Measurements from ENCODE around the gene TNS3. TPM values are rescaled to one million over a fixed set of nuclear protein-coding genes. Genes with fewer than 3 reads are reported as not detected.

The TNS3 gene
- total and polyA plus RNA-seq, 4 experiments from 2014 or later: 0.11 to 3.2 (median 1.3) TPM; not detected in 1

GRCh38 chr7:47556511-47557180 is 25.3 kb downstream of the TNS3 start:
- Mint-ChIP-seq H3K36me3 (no peaks in the 10 kb centered on the region), H3K4me1 (no peaks in the 10 kb centered on the region), H3K4me3 (no peak overlapping the region), H3K9me3 (peaks cover 0 to 8% (median 0%) of the 10 kb centered on the region in 8 donors), H3K27ac (no peak overlapping the region), H3K27me3 (no peaks in the 10 kb centered on the region)
- no peaks in the 10 kb centered on the region for H3K27me3 ChIP-seq (ENCODE audit: insufficient read depth, low read length)
- H3K4me3 ChIP-seq (ENCODE audit: low read length in 2 of 2): no peak overlapping the region
- H3K36me3 ChIP-seq (ENCODE audit: insufficient read depth, low read length): no peaks in the 10 kb centered on the region
- intact Hi-C loops (cut with micrococcal nuclease): no loop called here
- POLR2A ChIA-PET (ENCODE audit: partially characterized antibody): no interaction called here
- H3K4me1 ChIP-seq (ENCODE audit: insufficient read depth, low read length): no peaks in the 10 kb centered on the region
- no peak for DNase-seq
- no peaks in the 10 kb centered on the region for H3K9me3 ChIP-seq (ENCODE audit: control insufficient read depth in 1 of 2, low read length in 2 of 2)
- H3K27ac ChIP-seq (ENCODE audit: low read depth, low read length): no peak overlapping the region
- CTCF ChIA-PET (ENCODE audit: partially characterized antibody): no interaction called here

- Mint-ChIP-seq H3K4me1 (no peaks in the 10 kb centered on the region), H3K36me3 (no peaks in the 10 kb centered on the region), H3K27me3 (no peaks in the 10 kb centered on the region), H3K4me3 (no peak overlapping the region), H3K27ac (no peak overlapping the region), H3K9me3 (peaks cover 0 to 8% (median 0%) of the 10 kb centered on the region in 8 donors)
- no peak for DNase-seq
- no peaks in the 10 kb centered on the region for H3K9me3 ChIP-seq (ENCODE audit: control insufficient read depth in 1 of 2, low read length in 2 of 2)
- no peaks in the 10 kb centered on the region for H3K27me3 ChIP-seq (ENCODE audit: insufficient read depth, low read length)
- H3K36me3 ChIP-seq (ENCODE audit: insufficient read depth, low read length): no peaks in the 10 kb centered on the region
- POLR2A ChIA-PET (ENCODE audit: partially characterized antibody): no interaction called here
- CTCF ChIA-PET (ENCODE audit: partially characterized antibody): no interaction called here
- no peaks in the 10 kb centered on the region for H3K4me1 ChIP-seq (ENCODE audit: insufficient read depth, low read length)
- no peak overlapping the region for H3K27ac ChIP-seq (ENCODE audit: low read depth, low read length)
- no peak overlapping the region for H3K4me3 ChIP-seq (ENCODE audit: low read length in 2 of 2)
- intact Hi-C loops (cut with micrococcal nuclease): no loop called here
Measured at GRCh38 chr7:47553309-47553708, 28.6 kb downstream of the TNS3 start.

GRCh38 chr7:47552621-47553020 is 29.3 kb downstream of the TNS3 start:
- intact Hi-C loops (cut with micrococcal nuclease): no loop called here
- H3K9me3 ChIP-seq (ENCODE audit: control insufficient read depth in 1 of 2, low read length in 2 of 2): no peaks in the 10 kb centered on the region
- H3K27me3 Mint-ChIP-seq: no peaks in the 10 kb centered on the region
- no peaks in the 10 kb centered on the region for H3K36me3 ChIP-seq (ENCODE audit: insufficient read depth, low read length)
- ChIA-PET POLR2A (ENCODE audit: partially characterized antibody) (no interaction called here), CTCF (ENCODE audit: partially characterized antibody) (no interaction called here)
- H3K36me3 Mint-ChIP-seq: no peaks in the 10 kb centered on the region
- no peak overlapping the region for H3K4me3 Mint-ChIP-seq
- DNase-seq: no peak
- H3K4me3 ChIP-seq (ENCODE audit: low read length in 2 of 2): no peak overlapping the region
- H3K27ac ChIP-seq (ENCODE audit: low read depth, low read length): no peak overlapping the region
- H3K4me1 Mint-ChIP-seq: no peaks in the 10 kb centered on the region
- peaks cover 0 to 8% (median 0%) of the 10 kb centered on the region in 8 donors for H3K9me3 Mint-ChIP-seq
- no peak overlapping the region for H3K27ac Mint-ChIP-seq
- H3K27me3 ChIP-seq (ENCODE audit: insufficient read depth, low read length): no peaks in the 10 kb centered on the region
- no peaks in the 10 kb centered on the region for H3K4me1 ChIP-seq (ENCODE audit: insufficient read depth, low read length)

GRCh38 chr7:47551668-47552440 is 30.1 kb downstream of the TNS3 start:
- no peaks in the 10 kb centered on the region for H3K9me3 ChIP-seq (ENCODE audit: control insufficient read depth in 1 of 2, low read length in 2 of 2)
- H3K36me3 ChIP-seq (ENCODE audit: insufficient read depth, low read length): no peaks in the 10 kb centered on the region
- POLR2A ChIA-PET (ENCODE audit: partially characterized antibody): no interaction called here
- no peak for DNase-seq
- intact Hi-C loops (cut with micrococcal nuclease): no loop called here
- Mint-ChIP-seq H3K4me1 (no peaks in the 10 kb centered on the region), H3K9me3 (peaks cover 0 to 8% (median 0%) of the 10 kb centered on the region in 8 donors), H3K27me3 (no peaks in the 10 kb centered on the region), H3K36me3 (no peaks in the 10 kb centered on the region), H3K27ac (no peak overlapping the region), H3K4me3 (no peak overlapping the region)
- no peaks in the 10 kb centered on the region for H3K27me3 ChIP-seq (ENCODE audit: insufficient read depth, low read length)
- H3K4me3 ChIP-seq (ENCODE audit: low read length in 2 of 2): no peak overlapping the region
- H3K27ac ChIP-seq (ENCODE audit: low read depth, low read length): no peak overlapping the region
- no peaks in the 10 kb centered on the region for H3K4me1 ChIP-seq (ENCODE audit: insufficient read depth, low read length)
- CTCF ChIA-PET (ENCODE audit: partially characterized antibody): no interaction called here

GRCh38 chr7:47550788-47551470 is 31.0 kb downstream of the TNS3 start:
- no peak for DNase-seq
- Histone ChIP-seq H3K27me3 (ENCODE audit: insufficient read depth, low read length) (no peaks in the 10 kb centered on the region), H3K36me3 (ENCODE audit: insufficient read depth, low read length) (no peaks in the 10 kb centered on the region), H3K4me3 (ENCODE audit: low read length in 2 of 2) (no peak overlapping the region), H3K27ac (ENCODE audit: low read depth, low read length) (no peak overlapping the region), H3K4me1 (ENCODE audit: insufficient read depth, low read length) (no peaks in the 10 kb centered on the region), H3K9me3 (ENCODE audit: control insufficient read depth in 1 of 2, low read length in 2 of 2) (no peaks in the 10 kb centered on the region)
- Mint-ChIP-seq H3K36me3 (no peaks in the 10 kb centered on the region), H3K4me1 (no peaks in the 10 kb centered on the region), H3K27ac (peak overlapping the region in 1 of 7 donors; percentile 37), H3K9me3 (peaks cover 0 to 6% (median 0%) of the 10 kb centered on the region in 8 donors), H3K27me3 (no peaks in the 10 kb centered on the region), H3K4me3 (no peak overlapping the region)
- intact Hi-C loops (cut with micrococcal nuclease): no loop called here
- CTCF ChIA-PET (ENCODE audit: partially characterized antibody): no interaction called here
- POLR2A ChIA-PET (ENCODE audit: partially characterized antibody): no interaction called here

- DNase-seq: no peak
- H3K4me3 ChIP-seq (ENCODE audit: low read length in 2 of 2): no peak overlapping the region
- H3K27ac ChIP-seq (ENCODE audit: low read depth, low read length): no peak overlapping the region
- Mint-ChIP-seq H3K27ac (no peak overlapping the region), H3K4me1 (no peaks in the 10 kb centered on the region), H3K36me3 (no peaks in the 10 kb centered on the region), H3K4me3 (no peak overlapping the region), H3K9me3 (peaks cover 0 to 6% (median 0%) of the 10 kb centered on the region in 8 donors), H3K27me3 (no peaks in the 10 kb centered on the region)
- POLR2A ChIA-PET (ENCODE audit: partially characterized antibody): no interaction called here
- no peaks in the 10 kb centered on the region for H3K4me1 ChIP-seq (ENCODE audit: insufficient read depth, low read length)
- intact Hi-C loops (cut with micrococcal nuclease): no loop called here
- CTCF ChIA-PET (ENCODE audit: partially characterized antibody): no interaction called here
- H3K36me3 ChIP-seq (ENCODE audit: insufficient read depth, low read length): no peaks in the 10 kb centered on the region
- no peaks in the 10 kb centered on the region for H3K9me3 ChIP-seq (ENCODE audit: control insufficient read depth in 1 of 2, low read length in 2 of 2)
- H3K27me3 ChIP-seq (ENCODE audit: insufficient read depth, low read length): no peaks in the 10 kb centered on the region
Measured at GRCh38 chr7:47549916-47550315, 32.0 kb downstream of the TNS3 start.

GRCh38 chr7:47549397-47549796 is 32.5 kb downstream of the TNS3 start:
- no peak for DNase-seq
- H3K4me3 ChIP-seq (ENCODE audit: low read length in 2 of 2): no peak overlapping the region
- CTCF ChIA-PET (ENCODE audit: partially characterized antibody): no interaction called here
- intact Hi-C loops (cut with micrococcal nuclease): no loop called here
- Mint-ChIP-seq H3K36me3 (no peaks in the 10 kb centered on the region), H3K4me3 (no peak overlapping the region), H3K4me1 (no peaks in the 10 kb centered on the region), H3K27me3 (no peaks in the 10 kb centered on the region), H3K27ac (no peak overlapping the region), H3K9me3 (peaks cover 0 to 2% (median 0%) of the 10 kb centered on the region in 8 donors)
- no peaks in the 10 kb centered on the region for H3K27me3 ChIP-seq (ENCODE audit: insufficient read depth, low read length)
- no peaks in the 10 kb centered on the region for H3K36me3 ChIP-seq (ENCODE audit: insufficient read depth, low read length)
- H3K27ac ChIP-seq (ENCODE audit: low read depth, low read length): no peak overlapping the region
- H3K9me3 ChIP-seq (ENCODE audit: control insufficient read depth in 1 of 2, low read length in 2 of 2): no peaks in the 10 kb centered on the region
- H3K4me1 ChIP-seq (ENCODE audit: insufficient read depth, low read length): no peaks in the 10 kb centered on the region
- POLR2A ChIA-PET (ENCODE audit: partially characterized antibody): no interaction called here

Measured in CD4-positive, alpha-beta memory T cell (primary cell).